Measurements from ENCODE around the gene USP53. TPM values are rescaled to one million over a fixed set of nuclear protein-coding genes. Genes with fewer than 3 reads are reported as not detected.

Gene USP53
- total and polyA plus RNA-seq, 10 of the 15 experiments (the other 5 are each of a cell fraction or from before 2014, with no cell fraction given): 0.23 to 4.0 (median 2.7) TPM

DNA sequence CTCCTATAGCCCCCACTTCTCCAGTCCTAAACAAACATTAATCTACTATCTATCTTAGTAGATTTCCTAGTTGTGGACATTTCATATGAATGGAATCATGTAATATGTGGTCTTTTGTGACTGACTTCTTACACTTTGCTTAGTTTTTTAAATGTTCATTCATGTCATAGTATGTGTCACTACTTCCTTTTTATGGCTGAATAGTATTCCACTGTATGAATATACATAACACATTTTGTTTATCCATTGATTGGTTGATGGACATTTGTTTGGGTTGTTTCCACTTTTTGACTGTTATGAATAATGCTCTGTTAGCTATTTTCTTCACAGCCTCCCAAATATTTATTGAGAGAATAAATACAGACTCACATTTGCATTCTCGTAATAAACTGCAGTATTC, 19.8 kb downstream of the USP53 start:
- ChIA-PET POLR2A (no interaction called here), SMC1A (ENCODE audit: uncharacterized antibody, unreplicated experiment) (no interaction called here), RAD21 (ENCODE audit: unreplicated experiment) (no interaction called here), CTCF (no interaction called here)
- TF ChIP-seq BACH1 (IDR thresholded peaks at IDR 0.05; ENCODE audit: borderline replicate concordance) (no peak), KLF5 (IDR thresholded peaks at IDR 0.05; ENCODE audit: partially characterized antibody) (no peak), CREB1 (IDR thresholded peaks at IDR 0.05; ENCODE audit: low read depth) (no peak), POLR2AphosphoS2 (IDR thresholded peaks at IDR 0.05; ENCODE audit: low read depth, low read length) (no peak), YY1 (IDR thresholded peaks at IDR 0.05; ENCODE audit: low read depth, low read length) (no peak)
- TF ChIP-seq, protein P1, sequence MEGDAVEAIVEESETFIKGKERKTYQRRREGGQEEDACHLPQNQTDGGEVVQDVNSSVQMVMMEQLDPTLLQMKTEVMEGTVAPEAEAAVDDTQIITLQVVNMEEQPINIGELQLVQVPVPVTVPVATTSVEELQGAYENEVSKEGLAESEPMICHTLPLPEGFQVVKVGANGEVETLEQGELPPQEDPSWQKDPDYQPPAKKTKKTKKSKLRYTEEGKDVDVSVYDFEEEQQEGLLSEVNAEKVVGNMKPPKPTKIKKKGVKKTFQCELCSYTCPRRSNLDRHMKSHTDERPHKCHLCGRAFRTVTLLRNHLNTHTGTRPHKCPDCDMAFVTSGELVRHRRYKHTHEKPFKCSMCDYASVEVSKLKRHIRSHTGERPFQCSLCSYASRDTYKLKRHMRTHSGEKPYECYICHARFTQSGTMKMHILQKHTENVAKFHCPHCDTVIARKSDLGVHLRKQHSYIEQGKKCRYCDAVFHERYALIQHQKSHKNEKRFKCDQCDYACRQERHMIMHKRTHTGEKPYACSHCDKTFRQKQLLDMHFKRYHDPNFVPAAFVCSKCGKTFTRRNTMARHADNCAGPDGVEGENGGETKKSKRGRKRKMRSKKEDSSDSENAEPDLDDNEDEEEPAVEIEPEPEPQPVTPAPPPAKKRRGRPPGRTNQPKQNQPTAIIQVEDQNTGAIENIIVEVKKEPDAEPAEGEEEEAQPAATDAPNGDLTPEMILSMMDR (IDR thresholded peaks at IDR 0.05 in 2 of 3, conservative IDR thresholded peaks at IDR 0.05 in 1 of 3; ENCODE audit: control insufficient read depth in 2 of 3, extremely low read depth in 1 of 3, insufficient read depth in 1 of 3, low read depth in 3 of 3, low read length in 3 of 3): no peak
- no peaks in the 10 kb centered on the region for H3K9me3 ChIP-seq (replicated peaks; ENCODE audit: control insufficient read depth, insufficient read depth, low read length)
- H2AFZ ChIP-seq (ENCODE audit: control insufficient read depth, low read depth, low read length): no peak overlapping the region
- no peak overlapping the region for H3K9ac ChIP-seq (ENCODE audit: control insufficient read depth, insufficient read depth, low read length)
- no peaks in the 10 kb centered on the region for H3K36me3 ChIP-seq (ENCODE audit: control insufficient read depth in 2 of 2, insufficient read depth in 2 of 2, low read length in 1 of 2)
- H3K27me3 ChIP-seq (replicated peaks in 1 of 2; ENCODE audit: control insufficient read depth in 2 of 2, insufficient read depth in 2 of 2, low read length in 1 of 2): no peaks in the 10 kb centered on the region
- H3K4me1 ChIP-seq (ENCODE audit: control insufficient read depth, insufficient read depth, low read length): peaks cover 3% of the 10 kb centered on the region; the same call in 1 of the 2 replicates
- no peaks in the 10 kb centered on the region for H4K20me1 ChIP-seq (ENCODE audit: control insufficient read depth, insufficient read depth)
- intact Hi-C loops (cut with micrococcal nuclease; ENCODE audit: unreplicated experiment) (no loop called here), in situ Hi-C loops (cut with MboI) (no loop called here)
- ATAC-seq (no peak), DNase-seq (ENCODE audit: low read depth, low spot score) (no peak), FAIRE-seq (no peak)
- H3K79me2 ChIP-seq (ENCODE audit: control insufficient read depth, insufficient read depth, low read length): no peaks in the 10 kb centered on the region
- H3K27ac ChIP-seq (ENCODE audit: control insufficient read depth, insufficient read depth): no peak overlapping the region
- no peak overlapping the region for H3K4me3 ChIP-seq
- WGBS (ENCODE audit: insufficient coverage, insufficient replicate concordance, low lambda C conversion rate, missing lambda C conversion rate): 100% methylated on average over 1 of the region's 1 CpG
- H3K4me2 ChIP-seq (ENCODE audit: control insufficient read depth, insufficient read depth): no peak overlapping the region
- no TSS peak for BruUV-seq (replicated peaks)

DNA sequence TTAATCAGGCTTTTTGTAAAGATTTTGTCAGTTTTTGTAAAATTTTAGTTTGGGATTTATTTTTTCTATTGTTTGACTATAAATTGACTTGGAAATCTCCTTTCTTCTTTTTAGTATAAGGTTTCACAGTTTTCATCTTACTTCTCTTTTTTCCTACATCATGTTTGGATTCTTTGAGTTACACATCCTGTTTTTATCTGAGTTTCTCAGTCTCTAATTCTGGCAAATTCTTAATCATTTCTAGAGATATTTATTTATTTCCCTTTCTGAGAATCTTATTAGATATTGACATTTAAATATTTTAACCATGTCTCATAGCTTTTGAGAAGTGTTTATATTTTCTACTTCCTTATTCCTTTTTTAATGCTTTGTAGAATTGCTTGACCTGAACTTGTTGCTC, 20.7 kb downstream of the USP53 start:
- in situ Hi-C loops (cut with MboI): no loop called here
- intact Hi-C loops (cut with micrococcal nuclease; ENCODE audit: unreplicated experiment): no loop called here
- H3K4me1 ChIP-seq (ENCODE audit: control insufficient read depth, insufficient read depth, low read length): peaks cover 8% of the 10 kb centered on the region; the same call in 1 of the 2 replicates
- DNase-seq (ENCODE audit: low read depth, low spot score) (no peak), FAIRE-seq (no peak), ATAC-seq (no peak)
- no peaks in the 10 kb centered on the region for H3K27me3 ChIP-seq (replicated peaks in 1 of 2; ENCODE audit: control insufficient read depth in 2 of 2, insufficient read depth in 2 of 2, low read length in 1 of 2)
- no peak overlapping the region for H2AFZ ChIP-seq (ENCODE audit: control insufficient read depth, low read depth, low read length)
- POLR2A ChIA-PET: no interaction called here
- H3K27ac ChIP-seq (ENCODE audit: control insufficient read depth, insufficient read depth): no peak overlapping the region
- no peak overlapping the region for H3K4me2 ChIP-seq (ENCODE audit: control insufficient read depth, insufficient read depth)
- H3K36me3 ChIP-seq (ENCODE audit: control insufficient read depth in 2 of 2, insufficient read depth in 2 of 2, low read length in 1 of 2): no peaks in the 10 kb centered on the region
- H3K4me3 ChIP-seq: no peak overlapping the region
- TF ChIP-seq NR2F1 (conservative IDR thresholded peaks at IDR 0.05) (no peak), SIN3A (IDR thresholded peaks at IDR 0.05; ENCODE audit: low read depth, low read length) (no peak), RAD21 (IDR thresholded peaks at IDR 0.05; ENCODE audit: insufficient read depth, low read depth, low read length) (no peak), NFXL1 (IDR thresholded peaks at IDR 0.05; ENCODE audit: borderline replicate concordance) (no peak), EED (IDR thresholded peaks at IDR 0.05; ENCODE audit: low read depth) (no peak), NRF1 (conservative IDR thresholded peaks at IDR 0.05; ENCODE audit: low read depth, low read length) (no peak)
- TF ChIP-seq, protein P2, sequence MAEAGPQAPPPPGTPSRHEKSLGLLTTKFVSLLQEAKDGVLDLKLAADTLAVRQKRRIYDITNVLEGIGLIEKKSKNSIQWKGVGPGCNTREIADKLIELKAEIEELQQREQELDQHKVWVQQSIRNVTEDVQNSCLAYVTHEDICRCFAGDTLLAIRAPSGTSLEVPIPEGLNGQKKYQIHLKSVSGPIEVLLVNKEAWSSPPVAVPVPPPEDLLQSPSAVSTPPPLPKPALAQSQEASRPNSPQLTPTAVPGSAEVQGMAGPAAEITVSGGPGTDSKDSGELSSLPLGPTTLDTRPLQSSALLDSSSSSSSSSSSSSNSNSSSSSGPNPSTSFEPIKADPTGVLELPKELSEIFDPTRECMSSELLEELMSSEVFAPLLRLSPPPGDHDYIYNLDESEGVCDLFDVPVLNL (IDR thresholded peaks at IDR 0.05; ENCODE audit: low read depth, low read length): no peak
- RAD21 ChIA-PET (ENCODE audit: unreplicated experiment): no interaction called here
- H3K9ac ChIP-seq (ENCODE audit: control insufficient read depth, insufficient read depth, low read length): no peak overlapping the region
- BruUV-seq (replicated peaks): no TSS peak
- no peaks in the 10 kb centered on the region for H4K20me1 ChIP-seq (ENCODE audit: control insufficient read depth, insufficient read depth)
- no peaks in the 10 kb centered on the region for H3K79me2 ChIP-seq (ENCODE audit: control insufficient read depth, insufficient read depth, low read length)
- SMC1A ChIA-PET (ENCODE audit: uncharacterized antibody, unreplicated experiment): no interaction called here
- no peaks in the 10 kb centered on the region for H3K9me3 ChIP-seq (replicated peaks; ENCODE audit: control insufficient read depth, insufficient read depth, low read length)
- CTCF ChIA-PET: no interaction called here

Measured in GM12878 (cell line).